Immature natural killer cell (primary cell): ENCODE data around the gene THBS4. TPM values are rescaled to one million over a fixed set of nuclear protein-coding genes. Genes with fewer than 3 reads are reported as not detected.

ENCODE experiments used
- DNase-seq, 3 donors: peaks; one replicate each; pipeline ENCODE4 v3.0.0; 2022; ENCODE audit warnings: mixed read lengths in 1 of 3
- H3K27ac Mint-ChIP-seq, 6 donors: one replicate each; pipeline ENCODE4 v1.8.0; 2020; ENCODE audit warnings: mixed read lengths in 6 of 6, mild to moderate bottlenecking in 5 of 6, inconsistent platforms in 4 of 6, moderate library complexity in 3 of 6
- H3K27me3 Mint-ChIP-seq, 3 donors: one replicate each; pipeline ENCODE4 v1.8.0; 2020 to 2021; ENCODE audit warnings: low read depth in 3 of 3, mild to moderate bottlenecking in 3 of 3, mixed read lengths in 3 of 3, moderate library complexity in 3 of 3, inconsistent platforms in 1 of 3
- H3K36me3 Mint-ChIP-seq, 3 donors: one replicate each; pipeline ENCODE4 v1.8.0; 2020; ENCODE audit warnings: mixed read lengths in 3 of 3, inconsistent platforms in 2 of 3, mild to moderate bottlenecking in 2 of 3
- H3K4me1 Mint-ChIP-seq, 2 donors: one replicate each; pipeline ENCODE4 v1.8.0; 2020; ENCODE audit warnings: inconsistent platforms in 2 of 2, mild to moderate bottlenecking in 2 of 2, mixed read lengths in 2 of 2, moderate library complexity in 1 of 2
- H3K4me3 Mint-ChIP-seq, 5 donors: one replicate each; pipeline ENCODE4 v1.8.0; 2020; ENCODE audit warnings: mild to moderate bottlenecking in 5 of 5, mixed read lengths in 5 of 5, inconsistent platforms in 3 of 5, moderate library complexity in 3 of 5
- H3K9me3 Mint-ChIP-seq, 6 donors: one replicate each; pipeline ENCODE4 v1.8.0; 2020; ENCODE audit warnings: mild to moderate bottlenecking in 6 of 6, mixed read lengths in 6 of 6, inconsistent platforms in 4 of 6, moderate library complexity in 3 of 6
- polyA plus RNA-seq, 3 donors: library from polyadenylated mRNA; unstranded; fragments of 300-500 nt; fragmentation: Illumina TruSeq; gene quantifications; one replicate each; pipeline ENCODE4 v1.2.3, GENCODE V29; 2021

Gene THBS4
- polyA plus RNA-seq, 3 donors from 2014 or later, result not detected

DNA sequence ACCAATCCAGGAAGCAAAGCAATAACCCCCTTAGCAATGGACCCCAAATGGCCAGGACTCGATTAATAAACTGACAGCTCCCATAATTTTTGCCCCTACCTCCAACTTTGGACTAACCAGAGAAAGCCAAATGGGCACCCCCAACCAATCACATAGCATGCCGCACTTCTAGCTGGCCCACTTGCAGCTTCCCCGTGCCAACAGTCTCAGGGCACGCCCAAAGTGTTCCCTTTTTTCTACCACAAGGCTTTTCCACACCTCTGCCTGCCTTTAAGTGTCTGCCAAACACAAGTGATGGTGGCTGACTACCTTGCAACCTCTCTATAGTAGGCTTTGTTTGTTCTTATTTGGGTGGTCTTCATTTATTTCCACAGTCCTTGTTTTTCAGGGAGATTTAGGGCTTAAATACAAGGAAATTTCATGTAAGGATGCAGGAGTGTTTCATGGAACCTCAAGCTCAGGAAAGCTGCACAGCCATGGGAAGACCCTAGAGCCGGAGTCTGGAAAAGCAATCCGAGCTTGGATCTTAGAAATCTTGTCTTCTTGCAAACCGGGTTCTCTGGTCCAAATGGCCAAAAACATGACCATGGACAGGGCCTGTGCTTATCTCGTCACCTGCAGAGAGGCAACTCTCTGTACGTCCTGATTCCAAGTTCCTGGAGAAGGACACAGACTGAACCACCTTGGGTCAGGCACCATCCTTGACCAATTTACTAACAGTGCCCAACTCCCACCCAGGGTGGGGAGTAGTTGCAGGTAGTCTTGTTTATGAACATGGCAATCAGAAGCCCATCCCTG is 89.2 kb downstream of the THBS4 start:
- no peak for DNase-seq
- H3K4me1 Mint-ChIP-seq, result no peaks in the 10 kb centered on the region
- H3K36me3 Mint-ChIP-seq, result peaks cover 0 to 9% (median 4%) of the 10 kb centered on the region in 3 donors
- H3K4me3 Mint-ChIP-seq, result no peak overlapping the region
- peaks cover 2 to 8% (median 2%) of the 10 kb centered on the region in 3 donors for H3K27me3 Mint-ChIP-seq
- peaks cover 0 to 2% (median 0%) of the 10 kb centered on the region in 6 donors for H3K9me3 Mint-ChIP-seq
- peak overlapping the region in 1 of 6 donors; percentile 2 for H3K27ac Mint-ChIP-seq

DNA sequence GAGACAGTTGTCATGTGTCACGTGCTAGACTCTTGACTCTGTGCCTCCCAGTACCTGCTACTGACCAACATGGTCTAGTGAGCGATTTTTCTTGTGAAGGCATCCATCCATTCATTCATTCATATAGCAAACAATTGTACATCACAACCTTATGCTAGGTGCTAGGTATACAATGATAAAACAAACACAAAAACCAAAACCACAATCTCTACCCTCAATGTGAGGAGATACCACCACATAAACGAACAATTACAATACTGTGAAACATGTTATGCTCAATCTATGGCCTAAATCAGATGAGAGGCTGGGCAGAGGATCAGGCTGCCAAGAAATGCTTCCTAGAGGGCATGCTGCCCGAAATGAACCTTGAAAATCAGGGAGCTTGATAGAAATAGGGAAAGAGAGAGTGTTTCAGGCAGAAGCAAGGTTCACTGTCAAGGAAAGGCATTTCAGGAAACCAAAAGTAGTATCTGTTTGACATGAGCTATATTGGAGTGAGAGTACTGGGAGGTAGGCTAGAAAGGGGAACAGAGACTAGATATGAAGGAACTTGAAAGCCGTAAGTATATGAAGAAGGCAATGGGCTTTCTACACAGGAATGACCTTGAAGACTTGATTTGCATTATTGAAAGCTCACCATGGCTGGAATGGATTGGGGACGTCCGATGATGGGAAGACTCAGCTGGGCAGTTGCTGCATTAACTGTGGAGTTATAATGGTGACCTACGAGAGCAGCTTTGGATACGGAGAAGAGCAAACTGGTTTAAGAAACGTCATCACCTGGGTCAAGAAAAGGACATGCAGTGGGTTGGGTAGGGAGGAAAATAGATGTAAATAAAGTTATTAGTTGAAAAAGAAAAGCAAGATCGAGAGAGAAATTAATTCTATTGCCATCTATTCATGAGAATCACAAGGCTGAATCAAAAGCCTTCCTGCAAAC is 90.1 kb downstream of the THBS4 start:
- H3K27ac Mint-ChIP-seq, result peak overlapping the region in 2 of 6 donors; percentile 10 to 31
- H3K9me3 Mint-ChIP-seq, result peaks cover 0 to 2% (median 0%) of the 10 kb centered on the region in 6 donors
- H3K36me3 Mint-ChIP-seq, result peaks cover 0 to 9% (median 4%) of the 10 kb centered on the region in 3 donors
- no peaks in the 10 kb centered on the region for H3K4me1 Mint-ChIP-seq
- no peak for DNase-seq
- H3K4me3 Mint-ChIP-seq, result no peak overlapping the region
- peaks cover 0 to 8% (median 2%) of the 10 kb centered on the region in 3 donors for H3K27me3 Mint-ChIP-seq

DNA sequence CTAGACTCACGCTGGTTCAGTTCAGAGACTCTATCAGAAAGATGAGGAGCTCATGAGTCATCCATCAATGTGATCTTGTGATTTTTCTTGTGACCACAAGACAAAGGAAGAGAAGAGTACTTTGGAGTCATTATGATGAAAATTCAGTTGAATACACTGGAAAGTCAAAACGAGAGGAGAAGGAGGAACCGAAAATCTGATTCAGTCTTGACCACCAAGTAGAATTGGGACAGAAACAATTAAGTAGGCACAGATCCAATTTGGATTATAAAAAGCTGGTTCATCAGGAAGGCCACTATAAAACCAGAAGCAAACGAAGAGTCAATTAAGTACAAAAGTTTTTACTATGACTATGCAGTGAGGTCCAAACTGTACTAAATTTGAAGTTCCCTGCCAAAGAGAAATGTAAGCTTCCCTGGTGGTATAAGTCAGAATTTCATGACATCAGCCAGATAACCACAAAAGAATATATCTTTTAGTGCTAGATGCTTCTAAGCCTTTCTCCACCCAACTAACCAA is 90.9 kb downstream of the THBS4 start:
- Mint-ChIP-seq H3K9me3 (peaks cover 0 to 2% (median 0%) of the 10 kb centered on the region in 6 donors), H3K4me3 (no peak overlapping the region), H3K4me1 (no peaks in the 10 kb centered on the region), H3K27me3 (peaks cover 0 to 8% (median 5%) of the 10 kb centered on the region in 3 donors), H3K36me3 (peaks cover 0 to 9% (median 4%) of the 10 kb centered on the region in 3 donors), H3K27ac (peak overlapping the region in 1 of 6 donors; percentile 19)
- DNase-seq, result no peak

DNA sequence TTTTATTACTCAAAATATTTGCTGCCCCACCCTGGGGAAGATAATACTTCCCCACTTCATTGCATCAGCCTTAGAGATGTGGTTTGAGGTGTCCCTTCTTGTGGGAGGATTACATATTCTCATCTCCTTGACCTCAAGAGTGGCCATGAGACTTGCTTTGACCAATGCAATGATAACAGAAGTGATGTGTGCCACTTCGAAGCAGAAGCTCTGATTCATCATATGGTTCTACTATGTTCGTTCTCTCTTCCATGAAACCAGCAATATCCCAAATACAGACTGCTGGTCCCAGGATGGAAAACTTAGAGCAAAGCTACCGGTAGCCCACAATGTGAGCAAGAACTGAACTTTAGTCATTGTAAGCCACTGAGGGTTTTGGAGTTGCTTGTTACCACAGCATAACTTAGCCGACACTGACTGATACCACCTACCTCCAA is 92.0 kb downstream of the THBS4 start:
- Mint-ChIP-seq H3K4me1 (no peaks in the 10 kb centered on the region), H3K27me3 (peaks cover 0 to 7% (median 5%) of the 10 kb centered on the region in 3 donors), H3K4me3 (no peak overlapping the region), H3K27ac (no peak overlapping the region), H3K36me3 (peaks cover 0 to 9% (median 4%) of the 10 kb centered on the region in 3 donors), H3K9me3 (peaks cover 0 to 2% (median 0%) of the 10 kb centered on the region in 6 donors)
- no peak for DNase-seq

DNA sequence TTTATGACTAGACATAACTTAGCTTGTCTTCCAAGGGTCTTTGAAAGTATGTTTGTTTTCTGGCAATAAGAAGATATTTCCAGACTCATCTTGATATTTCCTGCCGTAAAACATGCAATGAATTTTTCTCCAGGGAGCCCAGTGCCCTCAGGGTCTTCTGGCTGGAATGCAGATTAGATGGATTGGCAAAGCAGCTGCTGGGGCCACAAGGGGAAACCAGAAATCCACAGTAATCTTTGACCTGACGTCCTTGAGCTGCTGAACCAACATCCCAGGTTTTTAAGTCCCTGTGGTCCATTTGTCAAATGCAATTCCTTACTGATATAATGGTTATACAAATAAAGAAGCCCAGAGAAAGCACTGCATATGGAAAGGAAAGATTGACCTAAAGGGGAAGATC is 93.0 kb downstream of the THBS4 start:
- no peaks in the 10 kb centered on the region for H3K4me1 Mint-ChIP-seq
- no peak overlapping the region for H3K27ac Mint-ChIP-seq
- H3K36me3 Mint-ChIP-seq, result peaks cover 0 to 9% (median 4%) of the 10 kb centered on the region in 3 donors
- H3K27me3 Mint-ChIP-seq, result peaks cover 0 to 7% (median 5%) of the 10 kb centered on the region in 3 donors
- DNase-seq, result no peak
- no peak overlapping the region for H3K4me3 Mint-ChIP-seq
- H3K9me3 Mint-ChIP-seq, result peaks cover 0 to 2% (median 0%) of the 10 kb centered on the region in 6 donors

DNA sequence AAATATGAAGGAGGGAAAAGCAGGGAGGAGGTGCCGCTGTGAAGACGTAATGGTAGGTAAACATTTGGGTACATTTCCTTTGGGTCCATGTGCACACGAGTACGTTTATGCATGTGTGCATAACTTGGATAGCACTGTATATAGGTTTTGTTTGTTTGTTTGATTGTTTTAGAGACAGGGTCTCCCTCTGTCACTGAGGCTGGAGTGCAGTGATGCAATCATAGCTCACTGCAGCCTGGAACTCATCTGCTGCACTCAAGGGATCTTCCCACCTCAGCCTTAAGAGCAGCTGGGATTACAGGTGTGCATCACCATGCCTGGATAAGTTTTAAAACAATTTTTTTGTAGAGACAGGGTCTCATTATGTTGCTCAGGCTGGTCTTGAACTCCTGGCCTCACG is 94.0 kb downstream of the THBS4 start:
- peaks cover 0 to 5% (median 1%) of the 10 kb centered on the region in 3 donors for H3K27me3 Mint-ChIP-seq
- H3K36me3 Mint-ChIP-seq, result peaks cover 0 to 8% (median 4%) of the 10 kb centered on the region in 3 donors
- no peak for DNase-seq
- no peaks in the 10 kb centered on the region for H3K4me1 Mint-ChIP-seq
- peaks cover 0 to 2% (median 0%) of the 10 kb centered on the region in 6 donors for H3K9me3 Mint-ChIP-seq
- no peak overlapping the region for H3K4me3 Mint-ChIP-seq
- H3K27ac Mint-ChIP-seq, result no peak overlapping the region

Other genes with a start within 250 kb of the THBS4 start
- gene MTX3, start 44.1 kb upstream of the THBS4 start, polyA plus RNA-seq, result 1 to 10 TPM in 2 of 3 donors, not detected in 1; 1.3 TPM
- gene SERINC5, start 220.7 kb downstream of the THBS4 start, polyA plus RNA-seq, result 1 to 10 TPM in 2 of 3 donors, under 1 TPM in 1; 0.69 to 2.3 (median 1.1) TPM